Measurements from ENCODE around the gene RIGI.

DNA sequence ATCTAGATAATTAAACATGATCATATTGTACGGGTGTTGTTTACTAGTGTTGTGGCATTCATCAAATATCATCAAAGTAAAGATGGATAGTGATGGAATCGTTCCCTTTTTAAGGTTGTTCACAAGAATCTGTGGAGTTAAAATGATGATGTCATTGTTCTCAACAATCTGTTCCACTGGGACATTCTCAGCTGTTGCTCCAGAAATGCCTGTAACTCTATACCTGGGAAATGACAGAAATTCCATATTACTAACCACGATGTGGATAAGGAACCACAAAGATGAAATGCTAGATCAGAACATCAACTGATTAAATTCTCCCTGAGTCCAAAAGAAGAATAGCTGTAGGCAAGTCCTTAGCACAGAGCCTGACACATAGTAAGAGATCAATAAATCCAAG, 38.0 kb downstream of the RIGI start:
- TF ChIP-seq EP300 (IDR thresholded peaks at IDR 0.05) (no peak), POLR2A (IDR thresholded peaks at IDR 0.05; ENCODE audit: low read length) (no peak), SMC3 (IDR thresholded peaks at IDR 0.05) (no peak)
- TF ChIP-seq, protein P1, sequence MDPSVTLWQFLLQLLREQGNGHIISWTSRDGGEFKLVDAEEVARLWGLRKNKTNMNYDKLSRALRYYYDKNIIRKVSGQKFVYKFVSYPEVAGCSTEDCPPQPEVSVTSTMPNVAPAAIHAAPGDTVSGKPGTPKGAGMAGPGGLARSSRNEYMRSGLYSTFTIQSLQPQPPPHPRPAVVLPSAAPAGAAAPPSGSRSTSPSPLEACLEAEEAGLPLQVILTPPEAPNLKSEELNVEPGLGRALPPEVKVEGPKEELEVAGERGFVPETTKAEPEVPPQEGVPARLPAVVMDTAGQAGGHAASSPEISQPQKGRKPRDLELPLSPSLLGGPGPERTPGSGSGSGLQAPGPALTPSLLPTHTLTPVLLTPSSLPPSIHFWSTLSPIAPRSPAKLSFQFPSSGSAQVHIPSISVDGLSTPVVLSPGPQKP (IDR thresholded peaks at IDR 0.05; ENCODE audit: low read depth, low read length) = no peak

All from A549 (cell line).